Endothelial cell of umbilical vein (primary cell): Measurements from ENCODE around the gene CPNE6. TPM values are rescaled to one million over a fixed set of nuclear protein-coding genes. Genes with fewer than 3 reads are reported as not detected.

ENCODE experiments used
- BruUV-seq: library from RNA; stranded (reverse); fragments of 400-500 nt; replicated peaks from 2 replicates; lab custom pipeline; 2021; lab: Mats Ljungman, UMichigan
- CTCF ChIA-PET: fragments of 300-600, 350-600 bp; sonication (Branson Sonifier 250); formaldehyde crosslinking; loops from one replicate; lab custom pipeline; 2021; ENCODE audit warnings: antibody characterized with exemption, inconsistent platforms; lab: Charles Lee
- POLR2A ChIA-PET: fragments of 300-600, 350-600 bp; sonication (Branson Sonifier 250); formaldehyde crosslinking; loops from one replicate; lab custom pipeline; 2021; ENCODE audit warnings: antibody characterized with exemption, inconsistent platforms; lab: Charles Lee
- DNase-seq: peaks from one replicate; pipeline ENCODE4 v3.0.0-alpha.2; 2011; ENCODE audit warnings: low read depth, low spot score
- FAIRE-seq: peaks from 2 replicates; lab custom pipeline; 2011; peaks lifted over from hg19 to GRCh38; lab: Jason Lieb, UNC
- H2AFZ ChIP-seq: 2 replicates; pipeline ENCODE4 v1.6.0; 2012; ENCODE audit warnings: low read depth, low read length, control low read depth, inconsistent platforms
- H3K27ac ChIP-seq: 2 replicates; pipeline ENCODE4 v1.5.1; 2011; ENCODE audit warnings: low read depth, mild to moderate bottlenecking, control low read depth, low read length, moderate library complexity; ENCODE audit not compliant: insufficient read depth
- H3K27me3 ChIP-seq, 2 experiments: 2 replicates each; pipeline versions ENCODE4 v1.6.0 to v1.6.1; 2011; ENCODE audit warnings: low read length in 2 of 2, mixed read lengths in 1 of 2; ENCODE audit not compliant: control insufficient read depth in 2 of 2, insufficient read depth in 2 of 2
- H3K36me3 ChIP-seq, 2 experiments: 2 replicates in 1 of 2; 3 replicates in 1 of 2; pipeline ENCODE4 v1.5.1; 2011; ENCODE audit warnings: low read length in 2 of 2, mild to moderate bottlenecking in 1 of 2, moderate library complexity in 1 of 2; ENCODE audit not compliant: control insufficient read depth in 2 of 2, insufficient read depth in 2 of 2; ENCODE audit errors: extremely low read depth in 1 of 2
- H3K4me1 ChIP-seq: 3 replicates; pipeline ENCODE4 v1.5.1; 2011; ENCODE audit warnings: mild to moderate bottlenecking, low read length; ENCODE audit not compliant: control insufficient read depth, insufficient read depth; ENCODE audit errors: extremely low read depth
- H3K4me2 ChIP-seq: 2 replicates; pipeline ENCODE4 v1.6.1; 2011; ENCODE audit warnings: low read length, control low read depth, mixed read lengths; ENCODE audit not compliant: insufficient read depth
- H3K4me3 ChIP-seq, 3 experiments: fragments of 200-600 bp in 1 of 3; sonication (generic), shearing (Covaris generic) in 1 of 3; replicated peaks in 1 of 3; 2 replicates each; pipeline ENCODE4 v1.5.1; 2011 to 2016; ENCODE audit warnings: control low read depth in 3 of 3, low read length in 3 of 3, mild to moderate bottlenecking in 2 of 3, inconsistent platforms in 1 of 3, low read depth in 1 of 3, moderate library complexity in 1 of 3; ENCODE audit not compliant: insufficient read depth in 1 of 3
- H3K79me2 ChIP-seq: 2 replicates; pipeline ENCODE4 v1.6.0; 2012; ENCODE audit warnings: low read length, inconsistent platforms; ENCODE audit not compliant: control insufficient read depth, insufficient read depth
- H3K9ac ChIP-seq: replicated peaks from 2 replicates; pipeline ENCODE3; 2011; ENCODE audit warnings: low read length, control low read depth; ENCODE audit not compliant: insufficient read depth; ENCODE audit errors: extremely low read depth
- H3K9me1 ChIP-seq: replicated peaks from 3 replicates; pipeline ENCODE4 v1.6.0; 2011; ENCODE audit warnings: mild to moderate bottlenecking, low read length; ENCODE audit not compliant: control insufficient read depth, insufficient read depth; ENCODE audit errors: extremely low read depth
- H3K9me3 ChIP-seq: replicated peaks from 2 replicates; pipeline ENCODE4 v1.5.1; 2012; ENCODE audit warnings: low read length, inconsistent platforms; ENCODE audit not compliant: control insufficient read depth, insufficient read depth
- H4K20me1 ChIP-seq: replicated peaks from 2 replicates; pipeline ENCODE3; 2011; ENCODE audit warnings: mild to moderate bottlenecking, low read length; ENCODE audit not compliant: control insufficient read depth, insufficient read depth; ENCODE audit errors: extremely low read depth
- EZH2 ChIP-seq: IDR thresholded peaks from 2 replicates; pipeline ENCODE4 v1.6.1; 2012; ENCODE audit warnings: borderline replicate concordance, low read depth, mild to moderate bottlenecking, moderate library complexity, low read length, inconsistent platforms; ENCODE audit not compliant: severe bottlenecking
- GATA2 ChIP-seq: IDR thresholded peaks from 2 replicates; pipeline ENCODE4 v1.7.0; 2011; ENCODE audit warnings: low read depth, mild to moderate bottlenecking, moderate library complexity, mixed read lengths, low read length; ENCODE audit not compliant: insufficient read length, insufficient read depth
- MAX ChIP-seq: IDR thresholded peaks from 2 replicates; pipeline ENCODE4 v1.6.1; 2011; ENCODE audit not compliant: insufficient read depth, insufficient read length
- MYC ChIP-seq: IDR thresholded peaks from one replicate; pipeline ENCODE4 v1.6.1; 2011; ENCODE audit warnings: mild to moderate bottlenecking, low read depth, low read length
- POLR2A ChIP-seq: IDR thresholded peaks from 2 replicates; pipeline ENCODE4 v1.6.1; 2012; ENCODE audit warnings: low read depth, mild to moderate bottlenecking, control low read depth, low read length
- POLR2AphosphoS5 ChIP-seq: IDR thresholded peaks from 2 replicates; pipeline ENCODE4 v1.6.1; 2012; ENCODE audit warnings: low read depth, mild to moderate bottlenecking, control low read depth, low read length, moderate library complexity; ENCODE audit not compliant: insufficient read depth
- dilution Hi-C: fragments of 300-500 bp; cut with MboI; formaldehyde crosslinking; loops from one replicate; pipeline ENCODE4 v1.15.0; 2019; ENCODE audit warnings: low sequenced_read_pairs; ENCODE audit not compliant: extremely low pct_ligation_motif_present
- intact Hi-C: fragments of 100-400 bp; cut with micrococcal nuclease; formaldehyde crosslinking; loops from one replicate; pipeline ENCODE4 v1.10.0; 2022
- polyA plus RNA-seq, 4 experiments: library from polyadenylated mRNA; depleted of rRNA in 3 of 4; stranded (reverse) in 3 of 4; unstranded in 1 of 4; fragments of >200 nt; gene quantifications; 2 replicates each; pipeline versions ENCODE4 v1.2.1 to v1.2.3, GENCODE V29; 2011 to 2012; ENCODE audit warnings: missing spikeins in 1 of 4
- total RNA-seq: library from RNA; stranded (reverse); gene quantifications from 2 replicates; pipeline ENCODE4 v1.2.3, GENCODE V29; 2021
- TF ChIP-seq, protein P1 (sequence below), 2 donors: IDR thresholded peaks; 1 replicate in 1 of 2; 2 replicates in 1 of 2; pipeline ENCODE4 v1.5.1; 2011; ENCODE audit warnings: low read length in 2 of 2, mild to moderate bottlenecking in 2 of 2, moderate library complexity in 2 of 2, control low read depth in 1 of 2, inconsistent platforms in 1 of 2, low read depth in 1 of 2; ENCODE audit not compliant: insufficient read depth in 1 of 2; ENCODE audit errors: extremely low read depth in 1 of 2

Gene CPNE6
- total and polyA plus RNA-seq, 2 donors (not counting 3 experiments of a cell fraction or from before 2014, with no cell fraction given) = not detected

- no peak for DNase-seq
- BruUV-seq = no TSS peak
- CTCF ChIA-PET = interaction anchor here (9.6 to 11.7 kb wide), 2 partner anchors 10 to 43 kb away, joined by 126 to 420 read pairs; no protein-coding TSS in a partner anchor
Measured at GRCh38 chr14:24098927-24099813, 27.8 kb downstream of the CPNE6 start.

More at GRCh38 chr14:24098927-24099813, 27.8 kb downstream of the CPNE6 start:
- Histone ChIP-seq H3K79me2 (peaks cover 4% of the 10 kb centered on the region), H3K27ac (no peak overlapping the region), H2AFZ (no peak overlapping the region), H3K36me3 (peaks cover 0 to 2% of the 10 kb centered on the region in 2 experiments), H3K4me1 (peaks cover 9% of the 10 kb centered on the region), H4K20me1 (no peaks in the 10 kb centered on the region), H3K27me3 (no peaks in the 10 kb centered on the region), H3K9me1 (no peaks in the 10 kb centered on the region), H3K4me2 (no peak overlapping the region), H3K9ac (no peak overlapping the region), H3K9me3 (no peaks in the 10 kb centered on the region), H3K4me3 (no peak overlapping the region)
- dilution Hi-C loops (no loop called here), intact Hi-C loops (no loop called here)
- POLR2A ChIA-PET = no interaction called here
- TF ChIP-seq MYC (no peak), POLR2AphosphoS5 (no peak), EZH2 (no peak), POLR2A (no peak), MAX (no peak), GATA2 (no peak)
- TF ChIP-seq, protein P1, sequence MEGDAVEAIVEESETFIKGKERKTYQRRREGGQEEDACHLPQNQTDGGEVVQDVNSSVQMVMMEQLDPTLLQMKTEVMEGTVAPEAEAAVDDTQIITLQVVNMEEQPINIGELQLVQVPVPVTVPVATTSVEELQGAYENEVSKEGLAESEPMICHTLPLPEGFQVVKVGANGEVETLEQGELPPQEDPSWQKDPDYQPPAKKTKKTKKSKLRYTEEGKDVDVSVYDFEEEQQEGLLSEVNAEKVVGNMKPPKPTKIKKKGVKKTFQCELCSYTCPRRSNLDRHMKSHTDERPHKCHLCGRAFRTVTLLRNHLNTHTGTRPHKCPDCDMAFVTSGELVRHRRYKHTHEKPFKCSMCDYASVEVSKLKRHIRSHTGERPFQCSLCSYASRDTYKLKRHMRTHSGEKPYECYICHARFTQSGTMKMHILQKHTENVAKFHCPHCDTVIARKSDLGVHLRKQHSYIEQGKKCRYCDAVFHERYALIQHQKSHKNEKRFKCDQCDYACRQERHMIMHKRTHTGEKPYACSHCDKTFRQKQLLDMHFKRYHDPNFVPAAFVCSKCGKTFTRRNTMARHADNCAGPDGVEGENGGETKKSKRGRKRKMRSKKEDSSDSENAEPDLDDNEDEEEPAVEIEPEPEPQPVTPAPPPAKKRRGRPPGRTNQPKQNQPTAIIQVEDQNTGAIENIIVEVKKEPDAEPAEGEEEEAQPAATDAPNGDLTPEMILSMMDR (IDR thresholded peaks at IDR 0.05; ENCODE audit: extremely low read depth in 1 of 2, insufficient read depth in 1 of 2, low read depth in 1 of 2, low read length in 2 of 2) = no peak
- FAIRE-seq = no peak
